ENCODE data around the gene AOAH.

- TF ChIP-seq, protein P1, sequence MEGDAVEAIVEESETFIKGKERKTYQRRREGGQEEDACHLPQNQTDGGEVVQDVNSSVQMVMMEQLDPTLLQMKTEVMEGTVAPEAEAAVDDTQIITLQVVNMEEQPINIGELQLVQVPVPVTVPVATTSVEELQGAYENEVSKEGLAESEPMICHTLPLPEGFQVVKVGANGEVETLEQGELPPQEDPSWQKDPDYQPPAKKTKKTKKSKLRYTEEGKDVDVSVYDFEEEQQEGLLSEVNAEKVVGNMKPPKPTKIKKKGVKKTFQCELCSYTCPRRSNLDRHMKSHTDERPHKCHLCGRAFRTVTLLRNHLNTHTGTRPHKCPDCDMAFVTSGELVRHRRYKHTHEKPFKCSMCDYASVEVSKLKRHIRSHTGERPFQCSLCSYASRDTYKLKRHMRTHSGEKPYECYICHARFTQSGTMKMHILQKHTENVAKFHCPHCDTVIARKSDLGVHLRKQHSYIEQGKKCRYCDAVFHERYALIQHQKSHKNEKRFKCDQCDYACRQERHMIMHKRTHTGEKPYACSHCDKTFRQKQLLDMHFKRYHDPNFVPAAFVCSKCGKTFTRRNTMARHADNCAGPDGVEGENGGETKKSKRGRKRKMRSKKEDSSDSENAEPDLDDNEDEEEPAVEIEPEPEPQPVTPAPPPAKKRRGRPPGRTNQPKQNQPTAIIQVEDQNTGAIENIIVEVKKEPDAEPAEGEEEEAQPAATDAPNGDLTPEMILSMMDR (IDR thresholded peaks at IDR 0.05) = no peak
- TF ChIP-seq POLR2A (IDR thresholded peaks at IDR 0.05) = no peak
Measured at GRCh38 chr7:36733411-36733810, 9.1 kb upstream of the AOAH start.

All from adrenal gland (tissue), 5 donors.